Body of pancreas (tissue), 4 donors: Measurements from ENCODE around the gene ABCC8. TPM values are rescaled to one million over a fixed set of nuclear protein-coding genes. Genes with fewer than 3 reads are reported as not detected.

Source experiments
- ATAC-seq: fragments of 150-250 bp; one replicate; pipeline ENCODE4 v1.9.1; 2016
- DNase-seq, 4 donors: peaks; one replicate each; pipeline ENCODE4 v3.0.0-alpha.2; 2019
- H3K27ac ChIP-seq, 4 donors: fragments of 200-600 bp; sonication (generic); 1 replicate in 3 of 4; 2 replicates in 1 of 4; pipeline versions ENCODE4 v1.5.1 to v1.6.1; 2016 to 2019; ENCODE audit warnings: mild to moderate bottlenecking in 1 of 4, mixed read lengths in 1 of 4, moderate library complexity in 1 of 4
- H3K27me3 ChIP-seq, 2 donors: fragments of 200-600 bp; sonication (generic); one replicate each; pipeline ENCODE4 v1.6.0; 2016; ENCODE audit warnings: mild to moderate bottlenecking in 1 of 2
- H3K36me3 ChIP-seq, 2 donors: fragments of 200-600 bp; sonication (generic); replicated peaks in 1 of 2; 2 replicates each; pipeline ENCODE4 v1.5.1; 2016; ENCODE audit warnings: low read depth in 2 of 2; ENCODE audit not compliant: insufficient read depth in 1 of 2
- H3K4me1 ChIP-seq: fragments of 200-600 bp; sonication (generic); one replicate; pipeline ENCODE4 v1.6.0; 2016
- H3K4me3 ChIP-seq, 2 donors: fragments of 200-600 bp; sonication (generic); 1 replicate in 1 of 2; 2 replicates in 1 of 2; pipeline ENCODE4 v1.5.1; 2016 to 2019
- H3K9me3 ChIP-seq, 3 donors: fragments of 200-600 bp; sonication (generic); 1 replicate in 2 of 3; 2 replicates in 1 of 3; pipeline ENCODE4 v1.5.1; 2016
- CTCF ChIP-seq, 7 experiments: fragments of 450-650 bp in 4 of 7; fragments of 200-600 bp in 3 of 7; sonication (generic) in 3 of 7; IDR thresholded peaks; one replicate each; pipeline ENCODE4 v1.5.1; 2016 to 2019; ENCODE audit warnings: antibody characterized with exemption in 7 of 7
- POLR2A ChIP-seq, 3 donors: fragments of 450-650 bp; IDR thresholded peaks; one replicate each; pipeline ENCODE4 v1.6.1; 2016; ENCODE audit warnings: antibody characterized with exemption in 3 of 3, mild to moderate bottlenecking in 2 of 3
- WGBS, 2 donors: methylation state at CpG; one replicate each; pipeline ENCODE4 v1.1.5; 2017; 5-methylcytosine and 5-hydroxymethylcytosine counted together
- intact Hi-C: fragments of 100-400 bp; cut with DNase I; formaldehyde crosslinking; loops from one replicate; pipeline ENCODE4 v1.15.1; 2023
- total RNA-seq, 2 donors: library from RNA; depleted of rRNA; stranded (reverse); fragments of >200 nt; gene quantifications; one replicate each; pipeline ENCODE4 v1.1.0, GENCODE V29; 2016

Gene ABCC8
- total RNA-seq, 2 donors from 2014 or later: 42.5 to 87.0 TPM

GRCh38 chr11:17502630-17503029, 26.0 kb upstream of the ABCC8 start:
- Histone ChIP-seq H3K27me3 (no peaks in the 10 kb centered on the region), H3K36me3 (no peaks in the 10 kb centered on the region), H3K4me1 (no peaks in the 10 kb centered on the region), H3K27ac (no peak overlapping the region), H3K4me3 (no peak overlapping the region), H3K9me3 (no peaks in the 10 kb centered on the region)
- WGBS, 2 donors: 50 to 78% methylated on average over 1 to 4 of the region's 4 CpGs
- intact Hi-C loops: loop anchor here (5.0 kb wide), 2 partner anchors 120 to 275 kb away; no protein-coding TSS in a partner anchor
- TF ChIP-seq POLR2A (IDR thresholded peaks at IDR 0.05) (no peak), CTCF (IDR thresholded peaks at IDR 0.05) (no peak)
- DNase-seq (no peak), ATAC-seq (no peak)

GRCh38 chr11:17500673-17501072, 24.0 kb upstream of the ABCC8 start:
- no peaks in the 10 kb centered on the region for H3K27me3 ChIP-seq
- H3K9me3 ChIP-seq: no peaks in the 10 kb centered on the region
- no peak overlapping the region for H3K4me3 ChIP-seq
- intact Hi-C loops: loop anchor here (5.0 kb wide), 2 partner anchors 118 to 273 kb away; no protein-coding TSS in a partner anchor
- no peaks in the 10 kb centered on the region for H3K36me3 ChIP-seq
- ATAC-seq: no peak
- H3K4me1 ChIP-seq: no peaks in the 10 kb centered on the region
- DNase-seq: no peak
- TF ChIP-seq CTCF (IDR thresholded peaks at IDR 0.05): no peak
- no peak overlapping the region for H3K27ac ChIP-seq
- 86 to 89% methylated on average over 10 to 12 of the region's 12 CpGs for WGBS, 2 donors

DNA sequence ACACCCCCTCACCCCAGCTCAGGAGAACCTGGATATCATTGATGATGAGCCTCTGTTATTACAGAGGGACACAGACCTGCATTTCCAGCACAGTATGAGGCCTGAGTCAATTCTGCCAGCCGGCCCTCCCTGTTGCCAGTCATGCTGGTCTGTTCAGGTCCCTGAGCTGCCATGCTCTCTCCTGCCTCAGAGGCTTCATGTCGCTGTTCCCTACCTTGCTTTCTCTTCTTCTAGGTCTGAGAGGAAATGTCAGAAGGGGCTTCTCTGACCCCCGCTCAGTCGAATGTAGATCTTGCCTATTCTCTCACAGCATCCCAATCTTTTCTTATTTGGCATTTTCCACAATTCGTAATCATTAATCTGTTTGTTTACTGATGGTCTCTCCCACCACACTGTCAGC, 21.8 kb upstream of the ABCC8 start:
- no peak for DNase-seq

GRCh38 chr11:17498058-17498457, 21.4 kb upstream of the ABCC8 start:
- H3K27me3 ChIP-seq: no peaks in the 10 kb centered on the region
- WGBS, 2 donors: 33 to 54% methylated on average over 4 of the region's 4 CpGs
- no peak for TF ChIP-seq CTCF (IDR thresholded peaks at IDR 0.05)
- TF ChIP-seq POLR2A (IDR thresholded peaks at IDR 0.05): no peak
- no peaks in the 10 kb centered on the region for H3K4me1 ChIP-seq
- DNase-seq (no peak), ATAC-seq (no peak)
- no peak overlapping the region for H3K27ac ChIP-seq
- no peaks in the 10 kb centered on the region for H3K36me3 ChIP-seq
- no peaks in the 10 kb centered on the region for H3K9me3 ChIP-seq
- no peak overlapping the region for H3K4me3 ChIP-seq
- intact Hi-C loops: no loop called here

More for the DNA sequence above, 21.8 kb upstream of the ABCC8 start:
- TF ChIP-seq CTCF (IDR thresholded peaks at IDR 0.05) (no peak), POLR2A (IDR thresholded peaks at IDR 0.05) (no peak)
- H3K9me3 ChIP-seq: no peaks in the 10 kb centered on the region
- H3K27me3 ChIP-seq: no peaks in the 10 kb centered on the region
- no peak overlapping the region for H3K27ac ChIP-seq
- H3K4me3 ChIP-seq: no peak overlapping the region
- 74 to 75% methylated on average over 5 of the region's 5 CpGs for WGBS, 2 donors
- no peaks in the 10 kb centered on the region for H3K36me3 ChIP-seq
- no peak for ATAC-seq
- intact Hi-C loops: no loop called here
- no peaks in the 10 kb centered on the region for H3K4me1 ChIP-seq

DNA sequence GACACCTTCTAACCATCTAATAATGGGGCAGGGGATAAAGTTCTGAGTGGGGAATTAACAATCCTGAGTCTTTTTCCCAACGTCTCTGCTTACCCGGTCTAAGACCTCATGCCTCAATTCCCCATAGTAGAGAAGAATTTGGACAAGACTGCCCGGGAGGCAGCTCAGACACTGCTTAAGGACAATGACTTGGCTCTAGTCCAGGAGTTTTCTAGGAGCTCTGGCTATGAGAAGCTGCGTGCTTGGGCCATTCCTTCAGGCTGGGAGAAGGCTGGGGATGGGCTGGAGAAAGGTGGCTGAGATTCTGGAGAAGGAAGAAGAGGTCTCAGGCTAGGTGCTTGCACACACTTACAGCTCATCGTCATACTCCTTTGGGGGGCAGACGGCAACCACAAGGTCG, 19.8 kb upstream of the ABCC8 start:
- TF ChIP-seq CTCF (IDR thresholded peaks at IDR 0.05) (no peak), POLR2A (IDR thresholded peaks at IDR 0.05) (no peak)
- Histone ChIP-seq H3K9me3 (no peaks in the 10 kb centered on the region), H3K27me3 (no peaks in the 10 kb centered on the region), H3K4me1 (no peaks in the 10 kb centered on the region), H3K36me3 (no peaks in the 10 kb centered on the region), H3K4me3 (no peak overlapping the region), H3K27ac (no peak overlapping the region)
- intact Hi-C loops: no loop called here
- ATAC-seq (no peak), DNase-seq (no peak)
- WGBS, 2 donors: 68% methylated on average over 5 to 7 of the region's 7 CpGs
